CD4-positive, alpha-beta T cell treated with Interleukin-6 for 4 hours (primary cell): ENCODE data around the gene ZYX.

Experiments
- DNase-seq: peaks from one replicate; pipeline ENCODE4 v3.0.0-alpha.2; 2020; ENCODE audit warnings: mixed read lengths

Gene ZYX

DNA sequence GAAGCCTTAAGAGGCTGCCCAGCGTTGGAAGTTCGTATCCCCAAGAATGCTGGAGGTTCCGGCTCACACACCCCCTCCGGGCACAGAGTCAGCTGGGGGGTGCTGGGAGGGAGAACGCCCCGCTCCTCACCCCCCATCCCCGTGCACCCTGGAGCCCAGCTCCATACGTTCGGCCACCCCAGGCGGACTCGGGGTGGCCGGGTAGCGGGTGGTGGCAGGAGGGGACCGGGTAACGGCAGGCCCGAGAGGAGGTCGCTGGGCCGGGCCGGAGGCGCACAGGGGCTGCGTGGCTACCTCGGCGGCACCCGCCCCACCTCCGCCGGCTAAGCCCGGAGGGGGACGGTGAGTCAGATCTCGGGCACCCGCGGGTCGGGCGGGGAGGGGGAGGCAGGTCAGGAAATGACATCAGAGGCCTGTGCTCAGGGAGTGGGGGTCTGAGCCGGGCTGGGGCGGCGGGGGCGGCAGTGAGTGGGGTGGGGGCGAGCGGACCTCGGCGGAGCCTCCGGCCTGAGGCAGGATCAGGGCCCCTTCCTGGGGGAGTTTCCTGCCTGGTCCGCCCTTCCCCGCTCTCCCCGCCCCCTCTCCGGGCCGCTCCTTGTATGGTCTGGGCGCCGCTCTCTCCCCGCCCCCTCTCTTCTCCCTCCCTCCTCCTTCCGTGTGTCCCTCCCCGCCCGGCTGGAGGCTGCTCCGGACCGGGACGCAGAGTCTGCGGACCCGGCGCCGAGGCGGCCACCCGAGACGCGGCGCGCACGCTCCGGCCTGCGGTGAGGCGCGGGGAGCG, at the start of gene ZYX:
TSS of gene ZYX (plus strand) at position 700 of the 781 bp plus-strand sequence. CDS start 227 bp downstream, outside the sequence.
- DNase-seq: peak; percentile 91

DNA sequence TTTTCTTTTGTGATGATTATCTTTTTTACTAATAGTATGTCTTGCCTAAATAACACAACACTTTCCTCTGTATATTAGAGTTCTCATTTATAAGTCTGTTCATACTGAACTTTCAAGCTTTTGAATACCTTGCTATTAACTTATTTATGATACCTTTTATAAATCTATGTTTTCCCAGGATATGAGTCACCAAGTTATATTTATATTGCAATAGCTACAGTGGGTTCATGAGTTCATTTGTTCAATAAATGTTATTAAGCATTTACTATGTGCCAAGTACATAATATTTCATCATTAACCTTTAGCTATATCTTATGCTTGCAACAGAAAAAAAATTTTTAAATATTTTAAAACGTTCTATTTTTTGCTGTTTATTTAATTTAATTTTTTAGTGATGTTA, 46.9 kb upstream of the ZYX start:
- DNase-seq: no peak

GRCh38 chr7:143337216-143337615, 43.9 kb upstream of the ZYX start:
- DNase-seq: no peak

- DNase-seq: no peak
Observed at GRCh38 chr7:143341842-143342241, 39.3 kb upstream of the ZYX start.

GRCh38 chr7:143343596-143343995, 37.5 kb upstream of the ZYX start:
- no peak for DNase-seq

DNA sequence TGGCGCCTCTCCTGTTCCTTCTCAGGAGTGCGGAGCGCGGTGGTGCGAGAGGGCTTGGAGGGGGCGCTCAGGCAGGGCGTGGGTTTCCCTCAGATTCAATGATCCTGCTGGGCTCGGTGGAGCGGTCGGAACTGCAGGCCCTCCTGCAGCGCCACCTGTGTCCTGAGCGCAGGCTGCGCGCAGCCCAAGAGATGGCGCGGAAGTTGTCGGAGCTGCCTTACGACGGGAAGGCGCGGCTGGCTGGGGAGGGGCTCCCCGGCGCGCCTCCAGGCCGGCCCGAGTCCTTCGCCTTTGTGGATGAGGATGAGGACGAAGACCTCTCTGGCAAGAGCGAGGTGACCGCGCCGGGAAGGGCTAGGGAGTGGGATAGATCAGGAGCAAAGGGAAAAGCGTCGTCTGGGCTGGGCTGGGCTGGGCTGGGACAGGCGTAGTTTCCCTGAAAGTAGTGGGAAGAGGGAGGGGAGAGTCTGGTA, 35.7 kb upstream of the ZYX start:
- DNase-seq: peak; percentile 75

DNA sequence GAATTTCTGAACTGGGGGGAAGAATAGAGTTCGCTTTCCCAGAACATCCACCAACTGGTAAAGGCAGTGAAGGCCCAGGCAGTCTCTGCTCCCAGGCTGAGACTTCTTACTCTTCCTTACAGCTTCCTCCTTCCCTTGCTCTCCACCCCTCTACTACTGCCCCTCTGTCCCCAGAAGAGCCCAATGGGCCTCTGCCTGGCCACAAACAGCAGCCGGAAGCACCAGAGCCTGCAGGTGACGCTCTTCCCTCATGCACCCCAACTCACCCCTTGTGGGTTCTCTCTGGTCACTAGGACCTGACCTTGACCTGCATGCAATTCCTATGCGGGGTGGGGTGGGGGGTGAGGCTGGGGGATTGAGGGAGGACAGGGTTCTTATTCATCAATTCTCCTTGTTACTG, 35.1 kb upstream of the ZYX start:
- DNase-seq: no peak

DNA sequence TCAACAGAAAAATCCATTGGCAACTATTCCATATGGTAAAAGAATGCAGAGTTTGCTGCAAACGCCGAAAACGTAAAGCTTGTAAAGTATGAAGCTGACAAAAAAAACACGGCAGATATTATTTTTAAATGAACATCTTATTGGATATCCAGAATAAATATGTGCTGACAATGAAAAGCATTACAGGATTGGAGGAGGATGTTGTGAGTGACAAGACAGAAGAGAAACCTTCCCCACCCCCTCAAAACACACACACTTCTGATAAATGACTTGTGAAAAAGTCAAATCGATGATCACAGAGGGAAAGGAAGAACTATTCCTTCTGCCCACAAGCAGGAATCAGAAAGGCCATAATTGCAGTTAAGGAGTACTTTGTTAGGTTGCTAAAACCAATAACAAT, 33.2 kb upstream of the ZYX start:
- DNase-seq: no peak

DNA sequence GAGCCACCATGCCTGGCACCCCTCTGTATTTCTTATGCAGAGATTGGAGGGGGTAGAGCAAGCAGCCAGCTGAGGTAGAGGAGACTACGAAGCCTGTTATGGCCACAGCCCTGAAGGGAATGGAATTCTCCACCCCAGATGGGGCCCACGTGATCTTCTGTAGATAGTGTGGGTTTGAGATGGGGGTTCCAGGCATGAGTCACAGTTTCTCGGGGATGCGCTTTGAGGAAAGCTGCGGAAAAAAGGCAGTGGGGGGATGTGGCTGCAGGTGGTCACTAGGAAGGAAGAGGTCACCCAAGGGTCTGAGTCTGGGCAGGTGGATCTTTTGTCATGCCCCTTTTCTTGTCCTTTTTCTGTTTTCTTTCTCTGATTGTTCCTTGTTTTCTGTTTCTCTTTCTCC, 30.1 kb upstream of the ZYX start:
- no peak for DNase-seq

DNA sequence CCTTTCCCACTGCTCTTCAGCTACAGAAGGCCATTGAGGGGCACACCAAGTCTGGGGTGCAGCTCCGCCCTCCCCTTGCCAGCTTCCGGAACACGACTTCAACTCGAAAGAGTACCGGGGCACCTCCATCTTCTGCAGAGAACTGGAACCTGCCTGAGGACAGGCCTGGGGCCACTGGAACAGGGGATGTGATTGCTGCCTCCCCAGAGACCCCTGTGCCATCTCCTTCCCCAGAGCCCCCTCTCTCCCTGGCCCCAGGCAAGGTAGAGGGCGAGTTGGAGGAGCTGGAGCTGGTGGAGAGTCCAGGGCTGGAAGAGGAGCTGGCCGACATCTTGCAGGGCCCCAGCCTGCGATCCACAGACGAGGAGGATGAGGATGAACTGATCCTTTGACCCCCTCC, 29.6 kb upstream of the ZYX start:
- DNase-seq: no peak

DNA sequence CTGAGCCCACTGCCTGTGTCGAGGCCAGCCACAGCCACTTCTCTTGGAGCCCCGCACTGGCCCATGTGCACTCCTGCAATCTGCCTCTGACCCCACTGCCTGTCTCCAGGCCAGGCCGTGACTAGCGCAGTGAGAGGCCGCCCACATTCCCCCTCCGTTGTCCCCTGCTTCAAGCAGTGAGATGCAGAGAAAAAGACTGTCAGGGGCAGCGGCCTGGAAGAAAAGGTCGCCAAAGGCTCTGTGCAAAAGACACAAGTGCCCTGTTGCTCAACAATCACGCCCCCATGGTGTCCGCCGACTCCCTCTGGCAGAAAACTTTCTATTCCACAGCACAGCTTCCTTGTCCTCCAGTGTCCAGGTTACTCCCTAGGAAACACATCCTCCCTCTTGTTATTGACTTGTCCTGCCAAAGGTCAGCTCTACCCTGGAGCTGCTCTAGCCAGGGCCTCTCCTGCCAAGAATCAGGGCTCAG, 28.6 kb upstream of the ZYX start:
- DNase-seq: no peak

GRCh38 chr7:143354376-143354775, 26.8 kb upstream of the ZYX start:
- DNase-seq: no peak

DNA sequence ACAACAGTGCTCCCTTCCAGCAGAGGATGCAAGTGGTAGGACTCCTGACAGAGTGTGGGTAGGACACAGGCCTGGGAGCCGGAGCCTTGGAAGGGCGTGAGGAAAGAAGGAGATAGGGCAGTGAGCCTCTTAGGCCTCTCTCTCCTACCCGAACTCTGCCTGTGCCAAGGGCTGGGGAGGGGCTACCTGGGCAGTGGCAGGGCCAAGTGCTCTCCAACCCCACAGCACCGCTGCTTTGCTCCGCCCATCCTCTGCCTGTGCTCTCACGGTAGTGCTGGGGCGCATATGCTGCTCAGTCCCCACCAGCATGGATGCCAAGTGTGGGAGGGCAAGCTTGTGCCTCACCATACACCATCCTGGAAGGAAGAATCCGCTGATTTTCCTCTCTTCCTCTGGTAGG, 26.2 kb upstream of the ZYX start:
- DNase-seq: no peak

GRCh38 chr7:143355450-143356385, 25.4 kb upstream of the ZYX start:
- DNase-seq: no peak

DNA sequence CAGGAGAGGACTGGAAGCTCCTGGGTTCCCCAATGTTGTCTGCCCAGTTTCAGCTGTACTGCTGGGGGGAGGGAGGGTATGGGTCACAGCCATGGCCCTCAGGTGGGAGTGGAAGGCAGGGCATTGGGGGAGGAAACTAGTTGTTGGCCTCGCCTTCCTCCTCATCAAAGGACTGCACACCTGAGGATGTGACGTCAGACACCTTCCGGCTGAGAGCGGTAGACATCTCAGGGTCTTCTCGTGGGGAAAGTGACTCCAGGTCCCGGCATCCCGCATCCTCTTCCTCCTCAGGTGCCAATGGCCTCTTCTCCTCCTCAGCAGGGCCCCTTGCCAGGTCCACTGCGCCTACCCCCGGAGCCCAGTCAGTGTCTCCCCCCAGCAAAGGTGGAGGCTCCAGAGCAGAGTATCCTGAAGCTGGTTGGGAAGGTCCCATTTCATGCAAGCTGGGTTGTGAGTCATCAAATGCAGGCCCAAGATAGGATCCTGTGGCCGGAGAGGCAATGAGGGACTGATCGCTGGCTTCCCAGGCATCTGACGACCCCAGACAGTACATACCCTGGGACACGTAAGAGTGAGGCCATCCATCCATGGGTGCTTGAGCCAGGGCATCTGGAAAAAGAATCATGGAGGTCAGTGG, 24.6 kb upstream of the ZYX start:
- DNase-seq: no peak

DNA sequence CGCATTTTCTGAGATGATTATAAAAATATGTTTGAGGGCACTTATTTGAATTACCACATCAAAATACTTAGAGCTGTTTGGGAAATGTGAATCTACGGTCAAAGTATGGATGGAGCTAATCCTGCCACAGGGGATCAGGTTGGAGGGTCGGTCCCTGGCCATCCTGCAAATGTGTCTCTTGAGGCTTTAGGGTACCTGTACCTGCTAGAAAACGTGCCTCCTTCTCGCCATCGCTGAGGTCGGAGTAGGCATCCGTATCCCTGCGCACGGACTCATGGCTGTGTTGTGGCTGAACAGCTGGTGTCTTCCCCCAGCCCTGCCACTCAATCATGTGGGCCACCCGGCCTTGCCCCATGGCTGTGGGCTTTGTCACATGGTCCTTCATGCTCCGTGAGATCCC, 22.5 kb upstream of the ZYX start:
- no peak for DNase-seq

DNA sequence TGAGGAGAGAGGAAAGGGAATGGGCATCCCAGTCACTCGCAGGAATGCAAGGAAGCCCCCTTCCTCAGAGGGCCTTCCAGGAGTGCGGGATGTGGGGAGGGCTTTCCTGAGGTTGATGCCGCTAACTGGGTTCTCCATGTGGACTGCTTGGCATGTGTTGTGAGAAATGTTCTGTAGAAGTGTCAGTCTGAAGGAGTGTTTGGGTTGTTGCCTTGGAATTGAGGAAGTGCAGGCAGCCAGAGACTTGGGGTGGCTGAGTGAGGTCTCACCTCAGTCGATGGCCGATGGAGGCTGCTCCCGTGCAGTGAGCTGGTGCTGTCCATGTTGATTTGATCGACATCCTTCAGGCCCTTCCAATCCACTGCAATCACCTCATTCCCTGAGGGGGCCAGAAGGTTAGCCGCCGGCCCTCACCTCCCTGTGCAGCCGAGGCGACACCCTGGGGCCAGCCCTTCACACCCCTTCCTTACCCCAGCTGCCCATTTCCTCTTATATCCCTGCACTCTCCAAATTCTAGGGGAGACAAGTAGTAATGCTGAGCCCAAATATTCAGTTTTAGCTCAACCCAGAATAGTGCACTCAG, 21.3 kb upstream of the ZYX start:
- no peak for DNase-seq

DNA sequence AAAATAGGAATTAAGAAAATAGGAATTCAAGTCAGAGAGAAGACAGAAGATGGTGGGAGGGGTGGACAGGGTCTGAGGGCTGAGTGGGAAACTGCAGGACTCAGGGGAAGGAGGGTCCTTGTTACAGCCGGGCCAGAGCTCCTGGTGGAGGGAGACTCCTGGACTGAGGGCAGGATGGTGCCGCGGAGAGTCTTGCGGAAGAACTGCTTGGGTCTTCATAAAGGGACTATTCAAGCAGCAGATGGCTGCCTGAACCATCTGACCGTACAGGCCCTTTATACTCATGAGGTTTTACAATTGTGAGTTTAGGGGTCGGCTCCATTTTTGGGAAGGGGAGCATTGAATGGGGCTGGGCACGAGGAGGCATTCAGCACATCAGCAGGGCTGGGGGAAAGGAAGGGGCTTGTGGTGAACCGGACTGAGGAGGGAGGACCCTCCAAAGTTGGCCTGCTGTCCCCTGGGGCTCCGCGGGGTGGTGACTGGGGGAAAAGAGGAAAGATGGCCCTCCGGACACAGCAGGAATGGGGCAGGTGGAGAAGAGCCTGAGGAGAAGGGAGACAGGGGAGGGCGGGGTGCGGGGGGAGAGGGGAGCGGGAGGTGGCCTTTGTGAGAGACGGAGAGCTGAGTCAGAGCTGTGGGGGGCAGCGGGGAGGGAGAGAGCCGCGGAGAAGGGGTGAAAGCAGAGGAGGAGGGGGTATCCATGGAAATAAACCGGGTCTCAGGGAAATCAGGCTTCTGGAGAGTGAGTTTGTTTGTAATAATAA, 20.2 kb upstream of the ZYX start:
- no peak for DNase-seq

DNA sequence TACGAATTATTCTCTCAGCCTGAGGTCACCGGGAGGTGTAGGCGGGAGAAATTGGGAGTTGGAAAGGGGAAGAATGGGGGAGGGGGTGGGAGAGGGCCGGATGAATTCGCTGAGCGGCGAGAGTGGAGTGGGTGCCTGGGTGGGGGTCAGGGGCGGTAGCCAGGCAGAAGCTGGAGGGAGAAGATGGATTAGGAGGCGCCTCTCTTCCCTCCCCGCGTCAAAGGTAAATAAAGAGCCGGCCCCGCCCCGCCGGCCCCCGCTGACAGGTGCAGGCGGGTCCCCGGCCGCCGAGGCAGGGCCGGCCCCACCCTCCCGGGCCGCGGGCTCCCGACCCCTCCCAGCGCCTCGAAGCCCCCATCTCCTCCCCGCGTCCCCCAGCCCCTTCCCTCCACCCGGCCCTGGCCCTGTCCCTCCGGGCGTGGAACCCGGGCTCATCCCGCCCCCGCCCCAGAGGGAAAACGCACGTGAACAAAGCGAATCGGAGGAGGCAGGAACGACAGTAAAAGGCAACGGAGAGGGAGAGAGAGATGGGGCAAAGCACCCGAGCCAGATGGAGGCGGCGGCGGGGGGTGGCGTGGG, 19.5 kb upstream of the ZYX start:
- peak; percentile 13 for DNase-seq

DNA sequence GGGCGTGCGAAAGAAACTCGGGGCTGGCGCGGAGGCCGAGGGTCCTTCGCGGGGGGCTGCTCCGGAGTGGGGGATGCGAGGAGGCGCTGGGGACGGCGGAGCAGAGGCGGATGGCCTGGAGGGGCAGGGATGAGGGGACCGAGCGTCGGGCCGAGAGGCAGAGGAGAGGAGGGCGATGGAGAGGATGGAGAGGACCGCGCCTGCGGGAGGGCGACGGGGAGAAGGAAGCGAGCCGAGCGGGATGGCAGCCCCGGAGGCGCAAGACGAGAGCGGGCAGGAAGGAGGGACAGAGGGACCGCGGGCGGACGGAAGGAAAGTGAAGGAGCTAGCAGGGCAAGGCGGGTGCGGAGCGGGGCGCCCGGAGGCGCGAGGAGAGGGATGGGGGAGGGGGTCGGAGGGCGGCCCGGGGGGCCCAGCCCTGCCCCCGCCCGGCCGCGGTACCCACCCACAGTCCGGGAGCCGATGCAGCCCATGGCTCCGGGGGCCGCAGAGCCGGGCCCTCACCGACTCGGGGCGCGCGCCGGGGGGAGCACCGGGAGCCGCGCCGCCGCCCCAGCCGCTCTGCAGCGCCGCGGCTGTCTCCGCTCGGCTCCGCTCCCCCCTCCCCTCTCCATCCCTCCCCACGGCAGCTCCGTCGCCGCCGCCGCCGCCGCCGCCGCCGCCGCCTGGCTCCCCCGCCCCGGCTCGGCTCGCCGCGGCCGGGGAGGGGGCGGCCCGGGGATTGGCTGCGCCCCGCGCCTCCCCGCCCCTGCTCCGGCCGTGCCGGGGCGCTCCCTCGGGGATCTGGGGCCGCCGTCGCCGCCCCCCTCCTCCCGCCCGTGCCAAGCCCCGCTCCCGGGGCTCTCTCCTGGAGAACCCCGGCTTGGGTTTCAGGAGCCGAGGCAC, 18.8 kb upstream of the ZYX start, which contains the start of gene FAM131B:
TSS of gene FAM131B (minus strand) at position 583 of the 885 bp plus-strand sequence. CDS start at position 473, 110 bp downstream.
- peak; percentile 61 for DNase-seq
